PC-3 (cell line): ENCODE data around the gene SLCO3A1. TPM values are rescaled to one million over a fixed set of nuclear protein-coding genes. Genes with fewer than 3 reads are reported as not detected.

Experiments used
- ATAC-seq: fragments of 200-7000 bp; cut with Tn5 transposase; 2 replicates; pipeline ENCODE4 v1.9.1; 2020; ENCODE audit warnings: mild to moderate bottlenecking, moderate library complexity
- BruUV-seq: library from RNA; stranded (reverse); fragments of 400-500 nt; replicated peaks from 2 replicates; lab custom pipeline; 2021; lab: Mats Ljungman, UMichigan
- CTCF ChIA-PET: fragments of 300-600 bp; sonication (Branson Sonifier 250); formaldehyde crosslinking; loops from one replicate; lab custom pipeline; 2022; ENCODE audit warnings: antibody characterized with exemption; lab: Charles Lee
- POLR2A ChIA-PET: fragments of 300-600 bp; sonication (Branson Sonifier 250); formaldehyde crosslinking; loops from one replicate; lab custom pipeline; 2022; ENCODE audit warnings: antibody characterized with exemption; ENCODE audit not compliant: unreplicated experiment; lab: Charles Lee
- DNase-seq: peaks from one replicate; pipeline ENCODE4 v3.0.0-alpha.2; 2015
- H2AFZ ChIP-seq: fragments of 300-600 bp; sonication (generic); 2 replicates; pipeline ENCODE4 v1.6.0; 2016; ENCODE audit warnings: antibody characterized with exemption, low read length
- H3F3A ChIP-seq: fragments of 300-600 bp; sonication (generic); one replicate; pipeline ENCODE4 v1.6.0; 2017; ENCODE audit warnings: antibody characterized with exemption, low read length, control low read depth, mild to moderate bottlenecking; ENCODE audit not compliant: unreplicated experiment
- H3K27ac ChIP-seq: fragments of 300-600 bp; sonication (generic); 2 replicates; pipeline ENCODE4 v1.5.1; 2016; ENCODE audit warnings: mild to moderate bottlenecking, low read length
- H3K27me3 ChIP-seq: fragments of 300-600 bp; sonication (generic); 2 replicates; pipeline ENCODE4 v1.6.1; 2016; ENCODE audit warnings: low read length, mixed read lengths
- H3K36me3 ChIP-seq: fragments of 300-600 bp; sonication (generic); 2 replicates; pipeline ENCODE4 v1.6.1; 2016; ENCODE audit warnings: low read depth, mixed run types, low read length, mixed read lengths
- H3K4me1 ChIP-seq: fragments of 300-600 bp; sonication (generic); 2 replicates; pipeline ENCODE4 v1.5.1; 2016; ENCODE audit warnings: low read length; ENCODE audit not compliant: insufficient read depth
- H3K4me2 ChIP-seq: fragments of 300-600 bp; sonication (generic); 2 replicates; pipeline ENCODE4 v1.6.0; 2016; ENCODE audit warnings: low read length
- H3K4me3 ChIP-seq: fragments of 300-600 bp; sonication (generic); 2 replicates; pipeline ENCODE4 v1.5.1; 2016; ENCODE audit warnings: mild to moderate bottlenecking, low read length, mixed read lengths
- H3K79me2 ChIP-seq: fragments of 300-600 bp; sonication (generic); 2 replicates; pipeline ENCODE4 v1.6.1; 2017; ENCODE audit warnings: low read length, mixed read lengths
- H3K9ac ChIP-seq: fragments of 300-600 bp; sonication (generic); 2 replicates; pipeline ENCODE4 v1.6.0; 2016; ENCODE audit warnings: mild to moderate bottlenecking, low read length
- H3K9me2 ChIP-seq: fragments of 300-600 bp; sonication (generic); replicated peaks from 2 replicates; pipeline ENCODE4 v1.6.1; 2016; ENCODE audit warnings: mixed run types, low read length, mixed read lengths
- H3K9me3 ChIP-seq: fragments of 300-600 bp; sonication (generic); 2 replicates; pipeline ENCODE4 v1.6.1; 2016; ENCODE audit warnings: low read length, mixed read lengths
- H4K20me1 ChIP-seq: fragments of 300-600 bp; sonication (generic); 2 replicates; pipeline ENCODE4 v1.6.1; 2016; ENCODE audit warnings: low read length, mixed read lengths
- EZH2 ChIP-seq: fragments of 300-600 bp; sonication (generic); IDR thresholded peaks from one replicate; pipeline ENCODE4 v1.6.1; 2017; ENCODE audit warnings: antibody characterized with exemption, mild to moderate bottlenecking, low read length; ENCODE audit not compliant: unreplicated experiment
- EZH2phosphoT487 ChIP-seq: fragments of 300-600 bp; sonication (generic); IDR thresholded peaks from 2 replicates; pipeline ENCODE4 v1.6.1; 2018; ENCODE audit warnings: mild to moderate bottlenecking, antibody characterized with exemption, low read length, borderline replicate concordance
- intact Hi-C: fragments of 100-400 bp; cut with micrococcal nuclease; formaldehyde crosslinking; loops from 2 replicates; pipeline ENCODE4 v1.9.0; 2023
- total RNA-seq: library from RNA; depleted of rRNA; stranded (reverse); fragments of >200 nt; gene quantifications from 2 replicates; pipeline ENCODE4 v1.2.3, GENCODE V29; 2014
- TF ChIP-seq, protein P1 (sequence below): fragments of 300-600 bp; sonication (generic); conservative IDR thresholded peaks from 2 replicates; pipeline ENCODE4 v1.5.1; 2017; ENCODE audit warnings: antibody characterized with exemption, low read depth, mild to moderate bottlenecking, low read length

SLCO3A1 gene
- total RNA-seq, 1 experiment from 2014 or later, result 0.07 TPM

DNA sequence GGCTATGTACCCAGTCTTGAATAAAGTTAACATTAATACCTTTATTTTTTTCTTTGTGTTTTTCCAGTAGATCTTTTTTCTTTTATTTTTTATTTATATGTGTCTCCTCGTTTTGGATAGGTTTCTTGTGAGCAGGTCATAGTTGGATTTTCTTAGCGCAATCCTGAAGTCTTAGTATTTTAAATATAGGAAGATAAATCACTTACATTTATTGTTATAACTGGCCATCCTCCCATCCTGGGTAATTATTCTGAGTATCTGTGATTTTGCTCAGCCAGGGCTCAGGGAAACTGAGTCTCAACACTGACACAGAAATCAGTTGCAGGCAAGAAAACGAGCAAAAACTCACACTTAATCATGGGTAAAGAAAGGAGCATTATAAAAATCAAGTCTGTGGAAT, 11.6 kb upstream of the SLCO3A1 start:
- TF ChIP-seq EZH2 (no peak), EZH2phosphoT487 (no peak)
- TF ChIP-seq, protein P1, sequence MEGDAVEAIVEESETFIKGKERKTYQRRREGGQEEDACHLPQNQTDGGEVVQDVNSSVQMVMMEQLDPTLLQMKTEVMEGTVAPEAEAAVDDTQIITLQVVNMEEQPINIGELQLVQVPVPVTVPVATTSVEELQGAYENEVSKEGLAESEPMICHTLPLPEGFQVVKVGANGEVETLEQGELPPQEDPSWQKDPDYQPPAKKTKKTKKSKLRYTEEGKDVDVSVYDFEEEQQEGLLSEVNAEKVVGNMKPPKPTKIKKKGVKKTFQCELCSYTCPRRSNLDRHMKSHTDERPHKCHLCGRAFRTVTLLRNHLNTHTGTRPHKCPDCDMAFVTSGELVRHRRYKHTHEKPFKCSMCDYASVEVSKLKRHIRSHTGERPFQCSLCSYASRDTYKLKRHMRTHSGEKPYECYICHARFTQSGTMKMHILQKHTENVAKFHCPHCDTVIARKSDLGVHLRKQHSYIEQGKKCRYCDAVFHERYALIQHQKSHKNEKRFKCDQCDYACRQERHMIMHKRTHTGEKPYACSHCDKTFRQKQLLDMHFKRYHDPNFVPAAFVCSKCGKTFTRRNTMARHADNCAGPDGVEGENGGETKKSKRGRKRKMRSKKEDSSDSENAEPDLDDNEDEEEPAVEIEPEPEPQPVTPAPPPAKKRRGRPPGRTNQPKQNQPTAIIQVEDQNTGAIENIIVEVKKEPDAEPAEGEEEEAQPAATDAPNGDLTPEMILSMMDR, result no peak
- POLR2A ChIA-PET, result no interaction called here

GRCh38 chr15:91844341-91844740, 9.2 kb upstream of the SLCO3A1 start:
- H3K36me3 ChIP-seq, result no peaks in the 10 kb centered on the region
- no peaks in the 10 kb centered on the region for H3K79me2 ChIP-seq
- H3K4me3 ChIP-seq, result no peak overlapping the region
- H3K9me3 ChIP-seq, result no peaks in the 10 kb centered on the region
- H3K9me2 ChIP-seq, result no peaks in the 10 kb centered on the region
- CTCF ChIA-PET, result no interaction called here
- no peaks in the 10 kb centered on the region for H4K20me1 ChIP-seq
- no peaks in the 10 kb centered on the region for H3K4me1 ChIP-seq
- H3K9ac ChIP-seq, result no peak overlapping the region
- peaks cover 21% of the 10 kb centered on the region; the same call in 1 of the 2 replicates for H3K27me3 ChIP-seq
- POLR2A ChIA-PET, result no interaction called here
- BruUV-seq, result no TSS peak
- no peak overlapping the region for H2AFZ ChIP-seq
- DNase-seq (no peak), ATAC-seq (no peak)
- no peak overlapping the region for H3K4me2 ChIP-seq
- intact Hi-C loops, result no loop called here
- no peak overlapping the region for H3K27ac ChIP-seq
- TF ChIP-seq EZH2 (no peak), EZH2phosphoT487 (no peak)
- TF ChIP-seq, protein P1, result no peak
- no peaks in the 10 kb centered on the region for H3F3A ChIP-seq

More for the DNA sequence above, 11.6 kb upstream of the SLCO3A1 start:
- H3K4me1 ChIP-seq, result no peaks in the 10 kb centered on the region
- H3K4me3 ChIP-seq, result no peak overlapping the region
- no peak for DNase-seq
- ATAC-seq, result no peak
- no peak overlapping the region for H2AFZ ChIP-seq
- CTCF ChIA-PET, result no interaction called here
- BruUV-seq, result no TSS peak
- H3F3A ChIP-seq, result no peaks in the 10 kb centered on the region
- H3K79me2 ChIP-seq, result no peaks in the 10 kb centered on the region
- H3K27ac ChIP-seq, result no peak overlapping the region
- H3K27me3 ChIP-seq, result peaks cover 38% of the 10 kb centered on the region; the same call in 1 of the 2 replicates
- no peak overlapping the region for H3K9ac ChIP-seq
- H4K20me1 ChIP-seq, result no peaks in the 10 kb centered on the region
- H3K4me2 ChIP-seq, result no peak overlapping the region
- no peaks in the 10 kb centered on the region for H3K36me3 ChIP-seq
- no peaks in the 10 kb centered on the region for H3K9me2 ChIP-seq
- H3K9me3 ChIP-seq, result no peaks in the 10 kb centered on the region
- intact Hi-C loops, result no loop called here

GRCh38 chr15:91844928-91845327, 8.6 kb upstream of the SLCO3A1 start:
- no peak overlapping the region for H3K4me2 ChIP-seq
- intact Hi-C loops, result no loop called here
- CTCF ChIA-PET, result no interaction called here
- no peaks in the 10 kb centered on the region for H3K4me1 ChIP-seq
- no peak overlapping the region for H3K4me3 ChIP-seq
- H4K20me1 ChIP-seq, result no peaks in the 10 kb centered on the region
- no peaks in the 10 kb centered on the region for H3K79me2 ChIP-seq
- H3F3A ChIP-seq, result no peaks in the 10 kb centered on the region
- no peak overlapping the region for H3K9ac ChIP-seq
- H3K36me3 ChIP-seq, result no peaks in the 10 kb centered on the region
- POLR2A ChIA-PET, result no interaction called here
- H3K27ac ChIP-seq, result no peak overlapping the region
- no peaks in the 10 kb centered on the region for H3K9me2 ChIP-seq
- no TSS peak for BruUV-seq
- ATAC-seq, result no peak
- no peak for DNase-seq
- H2AFZ ChIP-seq, result no peak overlapping the region
- H3K27me3 ChIP-seq, result peaks cover 21% of the 10 kb centered on the region; the same call in 1 of the 2 replicates
- TF ChIP-seq EZH2phosphoT487 (no peak), EZH2 (no peak)
- TF ChIP-seq, protein P1, result no peak
- no peaks in the 10 kb centered on the region for H3K9me3 ChIP-seq
